AG10803 (cell line): ENCODE measurements around the gene ACOD1.
"Not testable (repeated sequence)": the region's sequence is repeated elsewhere in the genome, so short reads cannot be mapped to it uniquely, and the experiment has no call there.

Experiments
- DNase-seq: peaks from one replicate; pipeline ENCODE4 v3.0.0; 2010; ENCODE audit warnings: low read depth
- H3K4me3 ChIP-seq: 2 replicates; pipeline ENCODE4 v1.5.1; 2011; ENCODE audit warnings: mild to moderate bottlenecking, low read length, control low read depth
- TF ChIP-seq, protein P1 (sequence below): conservative IDR thresholded peaks from 2 replicates; pipeline ENCODE4 v1.5.1; 2011; ENCODE audit warnings: mild to moderate bottlenecking, low read length, control low read depth, inconsistent platforms

ACOD1 gene

GRCh38 chr13:76950101-76950500, 1.8 kb downstream of the ACOD1 start:
- TF ChIP-seq, protein P1, sequence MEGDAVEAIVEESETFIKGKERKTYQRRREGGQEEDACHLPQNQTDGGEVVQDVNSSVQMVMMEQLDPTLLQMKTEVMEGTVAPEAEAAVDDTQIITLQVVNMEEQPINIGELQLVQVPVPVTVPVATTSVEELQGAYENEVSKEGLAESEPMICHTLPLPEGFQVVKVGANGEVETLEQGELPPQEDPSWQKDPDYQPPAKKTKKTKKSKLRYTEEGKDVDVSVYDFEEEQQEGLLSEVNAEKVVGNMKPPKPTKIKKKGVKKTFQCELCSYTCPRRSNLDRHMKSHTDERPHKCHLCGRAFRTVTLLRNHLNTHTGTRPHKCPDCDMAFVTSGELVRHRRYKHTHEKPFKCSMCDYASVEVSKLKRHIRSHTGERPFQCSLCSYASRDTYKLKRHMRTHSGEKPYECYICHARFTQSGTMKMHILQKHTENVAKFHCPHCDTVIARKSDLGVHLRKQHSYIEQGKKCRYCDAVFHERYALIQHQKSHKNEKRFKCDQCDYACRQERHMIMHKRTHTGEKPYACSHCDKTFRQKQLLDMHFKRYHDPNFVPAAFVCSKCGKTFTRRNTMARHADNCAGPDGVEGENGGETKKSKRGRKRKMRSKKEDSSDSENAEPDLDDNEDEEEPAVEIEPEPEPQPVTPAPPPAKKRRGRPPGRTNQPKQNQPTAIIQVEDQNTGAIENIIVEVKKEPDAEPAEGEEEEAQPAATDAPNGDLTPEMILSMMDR = no peak
- no peak overlapping the region for H3K4me3 ChIP-seq
- no peak for DNase-seq

- no peak for DNase-seq
- TF ChIP-seq, protein P1 = no peak
- no peak overlapping the region for H3K4me3 ChIP-seq
Measured at GRCh38 chr13:76953968-76954367, 5.7 kb downstream of the ACOD1 start.

- DNase-seq = no peak
- TF ChIP-seq, protein P1 = no peak
Measured at GRCh38 chr13:76954538-76954937, 6.2 kb downstream of the ACOD1 start.

DNA sequence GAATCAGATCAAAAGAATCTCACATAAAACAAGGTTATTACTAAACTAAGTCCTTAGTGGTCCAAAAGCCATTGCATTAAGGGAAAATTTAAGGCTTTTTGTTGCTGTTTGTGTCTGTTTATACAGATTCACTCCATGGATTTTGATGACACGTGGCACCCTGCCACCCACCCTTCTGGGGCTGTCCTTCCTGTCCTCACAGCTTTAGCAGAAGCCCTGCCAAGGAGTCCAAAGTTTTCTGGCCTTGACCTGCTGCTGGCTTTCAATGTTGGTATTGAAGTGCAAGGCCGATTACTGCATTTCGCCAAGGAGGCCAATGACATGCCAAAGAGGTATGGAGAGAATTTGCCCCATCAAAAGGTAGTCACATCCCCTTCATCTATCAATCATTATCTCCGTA, 6.9 kb downstream of the ACOD1 start:
- no peak for DNase-seq
- TF ChIP-seq, protein P1 = no peak
- H3K4me3 ChIP-seq = no peak overlapping the region

More at GRCh38 chr13:76954538-76954937, 6.2 kb downstream of the ACOD1 start:
- no peak overlapping the region for H3K4me3 ChIP-seq

- no peak for DNase-seq
- H3K4me3 ChIP-seq = no peak overlapping the region
- TF ChIP-seq, protein P1 = no peak
Measured at GRCh38 chr13:76955661-76956060, 7.3 kb downstream of the ACOD1 start.

- no peak overlapping the region for H3K4me3 ChIP-seq
- no peak for DNase-seq
- TF ChIP-seq, protein P1 = no peak
Measured at GRCh38 chr13:76958841-76959432, 10.6 kb downstream of the ACOD1 start.

- H3K4me3 ChIP-seq, DNase-seq: not testable (repeated sequence)
Measured at GRCh38 chr13:76959734-76960133, 11.4 kb downstream of the ACOD1 start.
